Measurements from ENCODE around the gene MSI2.
A peak's percentile ranks its signal among the peaks of the same experiment; 100 is the strongest.

- TF ChIP-seq REST (IDR thresholded peaks at IDR 0.05; ENCODE audit: unreplicated experiment) (no peak), CTCF (conservative IDR thresholded peaks at IDR 0.05; ENCODE audit: low read depth in 2 of 2) (peak; percentile 87 to 88), EZH2 (IDR thresholded peaks at IDR 0.05; ENCODE audit: low read depth, unreplicated experiment) (no peak), POLR2AphosphoS5 (IDR thresholded peaks at IDR 0.05; ENCODE audit: low read depth) (no peak), JUNB (IDR thresholded peaks at IDR 0.05; ENCODE audit: unreplicated experiment) (no peak), EZH2phosphoT487 (IDR thresholded peaks at IDR 0.05; ENCODE audit: unreplicated experiment) (no peak), CREB1 (CRISPR knock-in tag; IDR thresholded peaks at IDR 0.05; ENCODE audit: low read depth) (no peak), ZNF114 (CRISPR knock-in tag; IDR thresholded peaks at IDR 0.05) (no peak), ETS1 (IDR thresholded peaks at IDR 0.05) (no peak), ZNF331 (CRISPR knock-in tag; IDR thresholded peaks at IDR 0.05; ENCODE audit: low read depth) (no peak), ZNF462 (CRISPR knock-in tag; IDR thresholded peaks at IDR 0.05) (no peak), STAT1 (IDR thresholded peaks at IDR 0.05; ENCODE audit: unreplicated experiment) (no peak)
These were observed 341.5 kb downstream of the MSI2 start for GRCh38 chr17:57597531-57598453.

All from GM23338 (cell line).